Measurements from ENCODE around the gene CRISP3. TPM values are rescaled to one million over a fixed set of nuclear protein-coding genes. Genes with fewer than 3 reads are reported as not detected.

The CRISP3 gene
- total and polyA plus RNA-seq, 2 donors (not counting 1 experiment from before 2014, with no cell fraction given) = not detected

DNA sequence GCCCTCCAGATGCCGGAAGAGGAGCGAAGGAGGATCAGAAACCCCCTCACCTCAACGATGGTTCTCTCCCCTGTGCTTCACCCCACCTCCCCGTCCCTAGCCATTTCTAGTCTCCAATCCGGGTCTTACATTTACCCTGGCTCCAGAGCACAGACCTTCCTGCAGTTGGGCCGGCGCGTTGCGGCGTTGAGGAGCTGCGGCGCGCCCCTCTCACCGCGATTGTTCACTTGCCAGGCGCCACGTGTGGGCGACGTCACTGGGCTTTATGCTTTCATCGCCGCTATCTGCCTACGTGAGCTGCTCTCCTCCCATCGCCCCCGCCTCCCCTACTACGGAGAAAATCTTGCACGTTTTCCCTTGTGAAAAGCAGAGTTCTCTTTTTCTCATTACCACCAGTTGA lies 30.8 kb downstream of the CRISP3 start, which contains the start of gene CRISP2:
CRISP2 (minus strand) TSS at position 198 of the 400 bp plus-strand sequence. CDS start 4,347 bp downstream, outside the sequence.
- DNase-seq (no peak), ATAC-seq (ENCODE audit: low read depth) (no peak)
- ChIA-PET CTCF (no interaction called here), POLR2A (no interaction called here)
- TF ChIP-seq, protein P1, sequence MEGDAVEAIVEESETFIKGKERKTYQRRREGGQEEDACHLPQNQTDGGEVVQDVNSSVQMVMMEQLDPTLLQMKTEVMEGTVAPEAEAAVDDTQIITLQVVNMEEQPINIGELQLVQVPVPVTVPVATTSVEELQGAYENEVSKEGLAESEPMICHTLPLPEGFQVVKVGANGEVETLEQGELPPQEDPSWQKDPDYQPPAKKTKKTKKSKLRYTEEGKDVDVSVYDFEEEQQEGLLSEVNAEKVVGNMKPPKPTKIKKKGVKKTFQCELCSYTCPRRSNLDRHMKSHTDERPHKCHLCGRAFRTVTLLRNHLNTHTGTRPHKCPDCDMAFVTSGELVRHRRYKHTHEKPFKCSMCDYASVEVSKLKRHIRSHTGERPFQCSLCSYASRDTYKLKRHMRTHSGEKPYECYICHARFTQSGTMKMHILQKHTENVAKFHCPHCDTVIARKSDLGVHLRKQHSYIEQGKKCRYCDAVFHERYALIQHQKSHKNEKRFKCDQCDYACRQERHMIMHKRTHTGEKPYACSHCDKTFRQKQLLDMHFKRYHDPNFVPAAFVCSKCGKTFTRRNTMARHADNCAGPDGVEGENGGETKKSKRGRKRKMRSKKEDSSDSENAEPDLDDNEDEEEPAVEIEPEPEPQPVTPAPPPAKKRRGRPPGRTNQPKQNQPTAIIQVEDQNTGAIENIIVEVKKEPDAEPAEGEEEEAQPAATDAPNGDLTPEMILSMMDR (IDR thresholded peaks at IDR 0.05) = no peak
- TF ChIP-seq EZH2 (IDR thresholded peaks at IDR 0.05; ENCODE audit: borderline replicate concordance, insufficient read depth, low read depth, low read length, poor library complexity, severe bottlenecking) = no peak
- no peak within 1 kb of the TSS for H3K4me3 Mint-ChIP-seq
- WGBS (ENCODE audit: insufficient coverage) = 73% methylated on average over 20 of the region's 26 CpGs
- H2AFZ ChIP-seq (ENCODE audit: insufficient read depth, low read depth, low read length, poor library complexity, severe bottlenecking) = no peak within 1 kb of the TSS
- H3K9me3 Mint-ChIP-seq (ENCODE audit: insufficient read depth) = peaks cover 6% of the 10 kb centered on the region
- H3K27me3 Mint-ChIP-seq = no peaks in the 10 kb centered on the region
- H3K9me3 ChIP-seq (ENCODE audit: control extremely low read depth in 1 of 3, control insufficient read depth in 2 of 3, insufficient read depth in 1 of 3, low read length in 2 of 3) = peaks cover 0 to 7% (median 3%) of the 10 kb centered on the region in 3 donors
- no peak within 1 kb of the TSS for H3K27ac ChIP-seq (ENCODE audit: low read length in 2 of 2)
- no peaks in the 10 kb centered on the region for H3K36me3 ChIP-seq (replicated peaks in 1 of 2; ENCODE audit: control extremely low read depth in 1 of 2, control insufficient read depth in 1 of 2, extremely low read depth in 1 of 2, insufficient read depth in 2 of 2, low read length in 1 of 2)
- H3K4me1 ChIP-seq (ENCODE audit: control insufficient read depth in 2 of 2, insufficient read depth in 2 of 2, low read length in 2 of 2) = no peaks in the 10 kb centered on the region
- intact Hi-C loops (cut with micrococcal nuclease) = no loop called here
- no peaks in the 10 kb centered on the region for H3K27me3 ChIP-seq (replicated peaks in 1 of 4; ENCODE audit: control extremely low read depth in 1 of 4, control insufficient read depth in 3 of 4, insufficient read depth in 4 of 4, low read length in 3 of 4)
- H3K9ac ChIP-seq (ENCODE audit: low read length) = no peak within 1 kb of the TSS
- no peak within 1 kb of the TSS for H3K4me3 ChIP-seq (ENCODE audit: control extremely low read depth in 1 of 5, extremely low read depth in 1 of 5, insufficient read depth in 1 of 5, low read depth in 2 of 5, low read length in 4 of 5)
- no peak within 1 kb of the TSS for H3K4me2 ChIP-seq (replicated peaks; ENCODE audit: low read depth, low read length, poor library complexity, severe bottlenecking)
- H3K4me1 Mint-ChIP-seq = no peaks in the 10 kb centered on the region
- H3K79me2 ChIP-seq (ENCODE audit: control insufficient read depth, insufficient read depth, low read length) = no peaks in the 10 kb centered on the region
- no peaks in the 10 kb centered on the region for H4K20me1 ChIP-seq (ENCODE audit: control insufficient read depth, insufficient read depth, low read length, poor library complexity, severe bottlenecking)
- H3K27ac Mint-ChIP-seq = no peak within 1 kb of the TSS

DNA sequence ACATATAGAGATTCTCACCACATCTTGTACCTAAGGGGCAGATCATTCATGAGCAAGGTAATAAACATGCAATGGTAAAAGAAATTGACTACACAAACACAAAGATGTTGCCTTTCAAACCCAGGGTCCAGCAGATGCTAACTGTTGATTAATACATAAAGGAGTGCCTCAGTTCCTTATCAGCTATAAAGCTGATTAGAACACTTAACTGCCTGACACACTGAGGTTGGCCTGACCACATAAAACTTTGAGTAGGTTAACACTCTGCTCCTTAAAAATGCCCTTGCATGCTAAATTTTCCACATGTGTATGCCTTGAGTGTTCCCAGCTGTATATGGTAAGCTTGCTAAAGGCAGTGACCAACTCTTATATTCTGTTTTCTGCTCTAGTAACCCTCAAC lies 45.7 kb downstream of the CRISP3 start:
- no peak overlapping the region for H3K4me3 ChIP-seq (ENCODE audit: control extremely low read depth in 1 of 5, extremely low read depth in 1 of 5, insufficient read depth in 1 of 5, low read depth in 2 of 5, low read length in 4 of 5)
- ATAC-seq (ENCODE audit: low read depth) (no peak), DNase-seq (no peak)
- TF ChIP-seq, protein P1 (IDR thresholded peaks at IDR 0.05) = no peak
- TF ChIP-seq EZH2 (IDR thresholded peaks at IDR 0.05; ENCODE audit: borderline replicate concordance, insufficient read depth, low read depth, low read length, poor library complexity, severe bottlenecking) = no peak
- Mint-ChIP-seq H3K27me3 (no peaks in the 10 kb centered on the region), H3K9me3 (ENCODE audit: insufficient read depth) (peaks cover 4% of the 10 kb centered on the region), H3K4me1 (no peaks in the 10 kb centered on the region), H3K27ac (no peak overlapping the region), H3K4me3 (no peak overlapping the region)
- no peaks in the 10 kb centered on the region for H3K36me3 ChIP-seq (replicated peaks in 1 of 2; ENCODE audit: control extremely low read depth in 1 of 2, control insufficient read depth in 1 of 2, extremely low read depth in 1 of 2, insufficient read depth in 2 of 2, low read length in 1 of 2)
- no peaks in the 10 kb centered on the region for H4K20me1 ChIP-seq (ENCODE audit: control insufficient read depth, insufficient read depth, low read length, poor library complexity, severe bottlenecking)
- H3K27ac ChIP-seq (ENCODE audit: low read length in 2 of 2) = no peak overlapping the region
- H3K4me1 ChIP-seq (ENCODE audit: control insufficient read depth in 2 of 2, insufficient read depth in 2 of 2, low read length in 2 of 2) = no peaks in the 10 kb centered on the region
- no peaks in the 10 kb centered on the region for H3K79me2 ChIP-seq (ENCODE audit: control insufficient read depth, insufficient read depth, low read length)
- no peaks in the 10 kb centered on the region for H3K27me3 ChIP-seq (replicated peaks in 1 of 4; ENCODE audit: control extremely low read depth in 1 of 4, control insufficient read depth in 3 of 4, insufficient read depth in 4 of 4, low read length in 3 of 4)
- intact Hi-C loops (cut with micrococcal nuclease) = no loop called here
- peaks cover 0 to 9% (median 4%) of the 10 kb centered on the region in 3 donors for H3K9me3 ChIP-seq (ENCODE audit: control extremely low read depth in 1 of 3, control insufficient read depth in 2 of 3, insufficient read depth in 1 of 3, low read length in 2 of 3)
- H3K9ac ChIP-seq (ENCODE audit: low read length) = no peak overlapping the region
- no peak overlapping the region for H3K4me2 ChIP-seq (replicated peaks; ENCODE audit: low read depth, low read length, poor library complexity, severe bottlenecking)
- CTCF ChIA-PET = no interaction called here
- H2AFZ ChIP-seq (ENCODE audit: insufficient read depth, low read depth, low read length, poor library complexity, severe bottlenecking) = no peak overlapping the region
- POLR2A ChIA-PET = no interaction called here

Measured in B cell (primary cell).